NCI-H1694 (cell line): Measurements from ENCODE around the gene IGF2R.
"Not testable (repeated sequence)": the region's sequence is repeated elsewhere in the genome, so short reads cannot be mapped to it uniquely, and the experiment has no call there.

ENCODE experiments used
- DNase-seq: peaks from one replicate; lab custom pipeline; 2025; lab: John Stamatoyannopoulos, UW

IGF2R gene

DNA sequence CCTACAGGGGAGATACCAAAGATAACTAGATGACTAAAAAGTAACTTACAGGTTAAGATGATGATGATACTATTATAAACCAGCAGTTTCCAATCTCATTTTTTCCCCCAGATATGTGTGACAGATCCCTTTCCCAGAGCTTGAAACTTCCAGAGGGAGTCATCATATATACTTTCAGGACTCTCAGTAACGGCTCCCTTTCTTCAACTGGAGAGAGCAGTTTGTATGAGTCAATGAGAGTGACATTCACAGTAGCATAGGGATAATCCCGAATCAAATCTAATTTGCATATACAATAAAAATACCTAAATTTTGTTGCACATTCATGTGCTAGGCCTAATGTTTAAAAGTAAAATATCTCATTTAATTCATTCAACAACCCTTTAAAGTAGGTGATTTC, 29.7 kb downstream of the IGF2R start:
- DNase-seq, result no peak

- no peak for DNase-seq
Observed at GRCh38 chr6:159999240-159999671, 30.4 kb downstream of the IGF2R start.

DNA sequence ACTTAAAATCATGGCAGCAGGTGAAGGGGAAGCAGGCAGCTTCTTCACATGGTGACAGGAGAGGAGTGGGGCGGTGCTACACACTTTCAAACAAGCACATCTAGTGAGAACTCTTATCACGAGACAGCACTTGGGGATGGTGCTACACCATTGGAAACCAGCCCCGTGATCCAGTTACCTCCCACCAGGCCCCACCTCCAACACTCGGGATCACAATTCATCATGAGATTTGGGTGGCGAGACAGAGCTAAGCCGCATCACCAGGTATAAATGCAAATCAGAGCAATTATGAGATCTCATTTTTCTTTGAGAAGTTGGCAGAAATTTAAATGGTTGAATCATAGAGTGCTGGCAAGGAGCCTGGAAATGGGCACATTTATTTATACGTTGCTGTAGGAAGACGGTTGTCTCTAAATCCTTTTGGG, 31.4 kb downstream of the IGF2R start:
- DNase-seq, result no peak

DNA sequence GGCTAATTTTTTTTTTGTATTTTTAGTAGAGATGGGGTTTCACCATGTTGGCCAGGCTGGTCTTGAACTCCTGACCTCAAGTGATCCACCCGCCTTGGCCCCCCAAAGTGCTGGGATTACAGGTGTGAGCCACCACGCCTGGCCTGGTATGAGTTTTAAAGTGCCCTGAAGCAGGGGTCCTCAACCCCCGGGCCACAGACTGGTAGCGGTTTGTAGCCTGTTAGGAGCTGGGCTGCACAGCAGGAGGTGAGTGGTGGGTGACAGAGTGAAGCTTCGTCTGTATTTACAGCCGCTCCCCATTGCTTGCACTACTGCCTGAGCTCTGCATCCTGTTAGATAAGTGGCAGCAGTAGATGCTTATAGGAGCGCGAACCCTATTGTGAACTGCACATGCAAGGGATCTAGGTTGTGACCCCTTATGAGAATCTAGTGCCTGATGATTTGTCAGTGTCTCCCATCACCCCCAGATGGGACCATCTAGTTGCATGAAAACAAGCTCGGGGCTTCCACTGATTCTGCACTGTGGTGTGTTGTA, 32.1 kb downstream of the IGF2R start:
- DNase-seq, result not testable (repeated sequence)

- no peak for DNase-seq
Observed at GRCh38 chr6:160002882-160003281, 34.0 kb downstream of the IGF2R start.

GRCh38 chr6:160004018-160004417, 35.1 kb downstream of the IGF2R start:
- no peak for DNase-seq

DNA sequence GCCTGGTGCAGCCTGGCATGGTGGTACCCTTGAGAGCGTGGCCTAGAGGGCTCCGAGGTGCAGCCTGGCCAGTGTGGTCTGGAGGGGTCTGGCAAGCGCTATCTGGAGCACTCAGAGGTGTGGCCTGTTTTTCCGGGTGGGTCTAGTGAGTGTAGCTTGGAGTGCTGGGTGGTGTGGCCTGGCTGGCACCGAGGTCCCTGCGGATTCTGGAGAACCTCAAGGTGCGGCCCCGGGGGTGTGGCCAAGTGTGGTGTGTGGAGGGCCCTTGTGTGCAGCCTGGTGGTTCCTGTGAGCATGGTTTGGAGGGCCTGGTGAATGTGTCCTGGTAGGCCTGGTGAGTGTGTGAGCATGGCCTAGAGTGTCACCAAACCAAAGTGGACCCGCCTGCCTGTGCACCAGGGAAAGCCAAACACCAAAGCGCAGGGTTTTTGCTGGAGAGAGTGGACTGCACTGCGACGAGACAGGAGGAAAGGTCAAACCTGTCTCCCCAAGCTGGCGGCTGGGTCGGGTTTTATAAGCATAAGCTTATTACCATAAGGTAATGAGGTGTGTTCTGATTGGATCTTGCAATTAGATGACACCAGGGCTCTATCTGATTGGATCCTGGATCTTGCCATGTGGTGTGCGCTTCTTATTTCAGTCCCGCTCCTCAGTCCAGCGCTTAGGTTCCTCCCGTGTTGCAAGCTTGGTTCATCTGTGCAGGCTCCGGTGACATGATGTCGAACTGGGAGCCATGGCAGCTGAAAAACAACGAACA, 35.7 kb downstream of the IGF2R start:
- no peak for DNase-seq

DNA sequence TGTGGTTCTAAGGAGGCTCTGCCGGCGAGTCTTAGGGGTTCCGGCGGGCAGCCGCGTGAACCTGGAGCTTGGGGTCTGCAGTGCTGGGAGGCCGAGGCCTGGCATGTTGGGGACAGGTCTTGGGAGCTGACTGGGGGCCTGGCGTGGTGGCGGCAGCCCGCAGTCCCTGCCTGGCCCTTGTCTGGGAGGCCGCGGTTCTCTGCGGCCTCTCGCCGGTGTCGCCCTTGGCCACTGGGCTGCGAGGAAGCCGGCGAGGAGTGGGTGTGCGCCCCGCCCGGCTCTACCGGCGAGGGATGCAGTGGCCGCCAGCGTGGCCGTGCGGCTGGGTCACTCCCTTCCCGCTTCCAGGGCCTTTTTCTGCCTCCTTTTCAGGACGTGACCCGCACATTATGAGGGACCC, 36.3 kb downstream of the IGF2R start:
- no peak for DNase-seq

- DNase-seq, result no peak
Observed at GRCh38 chr6:160005861-160006540, 37.1 kb downstream of the IGF2R start.

- no peak for DNase-seq
Observed at GRCh38 chr6:160007145-160007544, 38.3 kb downstream of the IGF2R start.

- DNase-seq, result no peak
Observed at GRCh38 chr6:160007611-160008010, 38.7 kb downstream of the IGF2R start.

- DNase-seq, result no peak
Observed at GRCh38 chr6:160010067-160010466, 41.2 kb downstream of the IGF2R start.

- DNase-seq, result no peak
Observed at GRCh38 chr6:160013987-160014868, 45.3 kb downstream of the IGF2R start.

DNA sequence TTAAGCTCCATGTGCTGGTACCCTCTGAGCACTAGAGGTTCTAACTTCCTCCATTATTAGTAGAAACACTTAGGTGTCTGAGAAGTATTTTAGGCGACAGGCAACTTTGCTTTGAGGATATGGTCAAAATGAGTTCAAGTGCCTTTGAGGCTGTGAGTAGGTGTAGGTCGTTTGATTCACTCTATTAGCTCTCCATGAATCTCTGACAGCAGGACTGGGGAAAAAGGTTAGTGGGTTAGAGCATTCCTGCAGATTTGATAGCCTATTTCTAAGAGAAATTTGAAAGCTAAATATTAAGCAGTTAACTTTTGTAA, 45.9 kb downstream of the IGF2R start:
- no peak for DNase-seq

DNA sequence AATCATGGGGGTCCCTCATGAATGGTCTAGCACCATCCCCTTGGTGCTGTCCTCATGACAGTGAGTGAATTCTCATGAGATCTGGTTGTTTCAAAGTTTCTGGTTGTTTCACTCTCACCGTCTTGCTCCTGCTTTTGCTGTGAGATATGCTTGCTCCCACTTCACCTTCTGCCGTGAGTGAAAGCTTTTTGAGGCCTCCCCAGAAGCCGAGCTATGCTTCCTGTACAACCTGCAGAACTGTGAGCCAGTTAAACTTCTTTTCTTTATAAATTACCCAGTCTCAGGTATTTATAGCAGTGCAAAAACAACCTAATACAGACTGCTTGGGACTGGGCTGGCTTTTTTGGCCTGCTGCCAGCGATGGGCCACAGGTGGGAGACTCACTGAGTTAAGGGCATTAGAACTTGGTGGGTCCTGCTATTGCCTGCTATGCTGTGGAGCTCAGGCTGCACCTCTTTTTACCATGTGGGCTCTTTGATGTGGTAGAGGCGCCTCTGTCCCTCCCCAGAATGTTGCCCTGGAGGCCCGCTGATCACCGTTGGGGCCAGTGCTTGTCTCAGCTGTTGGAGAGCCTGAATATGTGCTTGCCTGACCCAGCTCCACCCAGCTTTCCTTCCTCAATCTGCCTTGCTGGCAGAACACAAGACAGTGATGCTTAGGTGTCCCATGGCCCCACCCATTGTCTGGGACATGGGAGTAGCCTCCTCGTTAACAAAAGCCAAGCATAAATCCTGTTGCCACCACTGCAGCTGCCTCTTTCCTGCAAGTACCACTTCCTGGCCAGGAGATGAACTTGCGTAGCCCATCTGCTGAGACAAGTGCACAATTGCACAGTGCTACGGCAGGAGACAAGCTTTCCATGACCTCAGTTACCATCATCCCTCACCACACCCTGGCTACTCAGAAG, 47.1 kb downstream of the IGF2R start:
- DNase-seq, result no peak

- no peak for DNase-seq
Observed at GRCh38 chr6:160022101-160022500, 53.2 kb downstream of the IGF2R start.

DNA sequence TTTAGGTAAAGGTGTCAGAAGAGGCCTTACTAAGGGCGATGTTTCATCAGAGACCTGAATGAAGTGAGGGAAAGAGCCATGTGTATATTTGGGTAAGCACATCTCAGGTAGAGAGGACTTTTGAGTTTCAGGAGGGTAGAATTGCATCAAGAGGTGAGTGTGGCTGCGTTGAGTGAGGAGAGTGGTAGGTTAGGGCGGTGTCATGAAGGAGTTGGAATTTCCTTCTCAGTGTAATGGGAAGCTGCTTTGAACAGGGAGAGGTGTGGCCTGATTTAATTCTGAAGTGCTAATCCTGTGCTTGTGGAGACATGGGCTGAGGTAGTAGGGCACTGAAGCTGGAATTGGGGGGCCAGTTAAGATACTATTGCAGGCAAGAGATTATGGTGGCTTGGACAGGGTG, 53.9 kb downstream of the IGF2R start:
- DNase-seq, result no peak

GRCh38 chr6:160024152-160024551, 55.3 kb downstream of the IGF2R start:
- no peak for DNase-seq

- DNase-seq, result no peak
Observed at GRCh38 chr6:160027076-160027475, 58.2 kb downstream of the IGF2R start.

GRCh38 chr6:160027931-160028330, 59.0 kb downstream of the IGF2R start:
- no peak for DNase-seq

- no peak for DNase-seq
Observed at GRCh38 chr6:160028487-160029275, 59.8 kb downstream of the IGF2R start.
